Measurements from ENCODE around the gene FAH.

GRCh38 chr15:80182611-80183261 is 29.9 kb downstream of the FAH start:
- no peak for TF ChIP-seq CTCF (IDR thresholded peaks at IDR 0.05)
- TF ChIP-seq POLR2AphosphoS5 (IDR thresholded peaks at IDR 0.05; ENCODE audit: low read depth, low read length), result no peak
- TF ChIP-seq REST (IDR thresholded peaks at IDR 0.05; ENCODE audit: insufficient read depth in 1 of 2, low read depth in 2 of 2, low read length in 1 of 2), result no peak
